GM19463 (cell line): ENCODE data around the gene TMEM132C.
"Not testable (repeated sequence)": the region's sequence is repeated elsewhere in the genome, so short reads cannot be mapped to it uniquely, and the experiment has no call there.

ENCODE experiments used
- ATAC-seq: cut with Tn5 transposase; IDR thresholded peaks from one replicate; pipeline ENCODE4 v1.9.1; 2021; ENCODE audit warnings: mild to moderate bottlenecking, moderate library complexity; ENCODE audit not compliant: unreplicated experiment

TMEM132C gene

GRCh38 chr12:128463881-128464280, 196.9 kb downstream of the TMEM132C start:
- ATAC-seq, result no peak

GRCh38 chr12:128467882-128468281, 200.9 kb downstream of the TMEM132C start:
- no peak for ATAC-seq

- ATAC-seq, result no peak
Observed at GRCh38 chr12:128468926-128469325, 202.0 kb downstream of the TMEM132C start.

GRCh38 chr12:128471491-128471890, 204.5 kb downstream of the TMEM132C start:
- ATAC-seq, result no peak

GRCh38 chr12:128474916-128475315, 207.9 kb downstream of the TMEM132C start:
- no peak for ATAC-seq

- no peak for ATAC-seq
Observed at GRCh38 chr12:128476266-128476665, 209.3 kb downstream of the TMEM132C start.

GRCh38 chr12:128483526-128484255, 216.7 kb downstream of the TMEM132C start:
- ATAC-seq, result no peak

GRCh38 chr12:128497376-128497775, 230.4 kb downstream of the TMEM132C start:
- ATAC-seq, result not testable (repeated sequence)

GRCh38 chr12:128507470-128507869, 240.5 kb downstream of the TMEM132C start:
- no peak for ATAC-seq

GRCh38 chr12:128509170-128509569, 242.2 kb downstream of the TMEM132C start:
- ATAC-seq, result no peak

- ATAC-seq, result no peak
Observed at GRCh38 chr12:128510511-128510910, 243.5 kb downstream of the TMEM132C start.

- no peak for ATAC-seq
Observed at GRCh38 chr12:128513331-128513730, 246.4 kb downstream of the TMEM132C start.

- ATAC-seq, result no peak
Observed at GRCh38 chr12:128513831-128514230, 246.9 kb downstream of the TMEM132C start.

GRCh38 chr12:128518644-128519043, 251.7 kb downstream of the TMEM132C start:
- ATAC-seq, result no peak

GRCh38 chr12:128519426-128519825, 252.5 kb downstream of the TMEM132C start:
- ATAC-seq, result no peak

- no peak for ATAC-seq
Observed at GRCh38 chr12:128521981-128522380, 255.0 kb downstream of the TMEM132C start.

GRCh38 chr12:128524439-128524838, 257.5 kb downstream of the TMEM132C start:
- no peak for ATAC-seq

- ATAC-seq, result no peak
Observed at GRCh38 chr12:128531170-128531569, 264.2 kb downstream of the TMEM132C start.

GRCh38 chr12:128534906-128535305, 267.9 kb downstream of the TMEM132C start:
- no peak for ATAC-seq

GRCh38 chr12:128536810-128537209, 269.8 kb downstream of the TMEM132C start:
- no peak for ATAC-seq

- no peak for ATAC-seq
Observed at GRCh38 chr12:128537668-128538067, 270.7 kb downstream of the TMEM132C start.

- ATAC-seq, result no peak
Observed at GRCh38 chr12:128542844-128543243, 275.9 kb downstream of the TMEM132C start.

GRCh38 chr12:128543460-128543859, 276.5 kb downstream of the TMEM132C start:
- ATAC-seq, result no peak
